ENCODE measurements around the gene PRKCE.

GRCh38 chr2:45777996-45778719 is 126.7 kb downstream of the PRKCE start:
- no peak for TF ChIP-seq CTCF (IDR thresholded peaks at IDR 0.05)
- TF ChIP-seq POLR2A (IDR thresholded peaks at IDR 0.05): no peak
